DMS114 treated with DMSO at 0.1 percent for 48 hours (cell line): ENCODE measurements around the gene PHTF2.
"Not testable (repeated sequence)": the region's sequence is repeated elsewhere in the genome, so short reads cannot be mapped to it uniquely, and the experiment has no call there.

Experiments used
- DNase-seq: peaks from one replicate; lab custom pipeline; 2025; ENCODE audit not compliant: unreplicated experiment; lab: John Stamatoyannopoulos, UW

The PHTF2 gene

DNA sequence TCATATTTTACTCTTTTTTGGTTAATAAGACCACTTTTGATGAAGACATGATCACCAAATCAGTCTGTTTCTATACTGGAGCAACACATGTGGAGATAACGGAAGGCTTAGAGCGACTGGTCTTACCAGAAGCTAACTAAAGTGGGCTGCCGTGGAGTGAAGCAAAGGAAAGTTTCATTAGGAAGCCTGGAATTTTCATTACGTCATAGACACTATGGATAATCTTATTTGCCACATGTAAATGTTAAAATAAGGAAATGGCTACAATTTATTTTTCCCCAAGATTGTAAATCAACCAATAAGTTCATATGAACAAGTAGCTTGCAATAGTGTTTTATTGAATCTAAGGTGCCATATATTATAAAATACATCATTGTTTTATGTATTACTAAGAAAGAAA, 185.4 kb downstream of the PHTF2 start:
- DNase-seq, result no peak

DNA sequence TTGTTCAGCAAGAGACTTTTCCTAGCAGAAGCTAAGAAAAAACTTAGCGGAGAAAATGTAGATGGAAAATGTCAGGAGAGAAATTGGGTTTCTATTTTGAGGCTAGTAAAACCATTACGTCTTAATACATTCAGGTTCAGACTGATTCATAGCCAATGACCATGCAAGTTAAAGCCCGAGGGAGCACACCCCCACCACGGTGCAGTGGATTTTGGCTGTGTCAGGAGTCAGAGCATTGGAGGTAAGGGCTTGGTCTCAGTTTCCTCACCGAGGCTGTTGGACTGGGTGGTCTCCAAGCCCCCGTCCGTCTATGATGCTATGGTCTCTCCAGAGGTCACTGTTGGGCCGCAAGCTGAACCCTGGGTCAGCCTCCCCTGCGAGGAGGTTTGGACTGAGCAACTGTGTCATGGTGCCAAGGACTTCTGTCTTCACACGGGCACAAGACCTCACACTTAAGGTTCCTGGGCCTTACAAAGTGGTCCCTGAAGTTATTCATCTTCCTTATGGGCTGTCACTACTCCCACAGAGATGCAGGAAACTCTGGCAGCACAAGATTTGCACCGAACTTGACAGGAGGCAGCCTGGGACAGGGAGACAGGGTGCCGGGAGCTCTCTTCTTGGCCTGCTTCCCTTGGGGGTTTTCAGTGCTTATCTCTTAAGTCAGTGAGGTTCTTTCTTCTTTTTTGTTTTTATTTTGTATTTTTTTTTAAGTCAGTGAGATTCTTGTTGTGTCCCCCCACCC, 186.8 kb downstream of the PHTF2 start:
- DNase-seq, result no peak

DNA sequence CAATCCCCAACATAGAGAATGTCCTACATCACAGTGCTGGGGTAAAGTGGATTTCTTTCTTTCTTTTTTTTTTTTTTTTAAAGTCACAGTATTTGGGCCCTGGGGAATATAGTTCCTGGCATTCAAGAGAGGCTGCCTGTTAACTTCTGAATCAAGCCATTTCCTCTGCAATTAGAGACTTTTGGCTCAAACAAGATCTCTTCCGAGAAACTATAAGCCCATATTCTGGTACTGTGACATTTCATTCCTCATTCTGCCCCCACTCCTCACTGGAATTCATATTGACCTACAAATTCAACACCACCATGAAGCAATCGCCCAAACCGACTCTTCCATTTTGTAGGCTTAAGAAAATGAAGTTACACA, 187.4 kb downstream of the PHTF2 start:
- DNase-seq, result no peak

DNA sequence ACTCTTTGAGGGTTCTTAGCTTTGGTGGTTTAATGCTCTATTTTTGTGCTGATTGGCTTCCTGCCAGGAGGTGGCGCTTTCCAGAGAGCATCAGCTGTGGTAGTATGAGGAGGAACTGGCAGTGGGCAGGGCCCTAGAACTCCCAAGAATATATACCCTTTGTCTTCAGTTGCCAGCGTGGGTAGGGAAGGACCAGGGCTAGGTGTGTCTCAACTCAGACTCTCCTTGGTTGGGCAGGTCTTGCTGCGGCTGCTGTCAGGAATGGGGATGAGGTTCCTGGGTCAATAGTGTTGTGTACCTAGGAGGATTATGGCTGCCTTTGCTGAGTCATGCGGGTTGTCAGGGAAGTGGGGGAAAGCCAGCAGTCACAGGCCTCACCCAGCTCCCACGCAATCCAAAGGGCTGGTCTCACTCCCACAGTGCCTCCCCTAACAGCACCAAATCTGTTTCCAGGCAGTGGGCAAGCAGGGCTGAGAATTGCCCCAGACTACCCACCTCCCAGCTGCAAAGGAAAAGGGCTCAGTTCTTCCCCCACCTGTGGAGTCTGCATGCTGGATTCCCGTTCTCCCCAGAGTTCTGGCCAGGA, 191.5 kb downstream of the PHTF2 start:
- DNase-seq, result no peak

DNA sequence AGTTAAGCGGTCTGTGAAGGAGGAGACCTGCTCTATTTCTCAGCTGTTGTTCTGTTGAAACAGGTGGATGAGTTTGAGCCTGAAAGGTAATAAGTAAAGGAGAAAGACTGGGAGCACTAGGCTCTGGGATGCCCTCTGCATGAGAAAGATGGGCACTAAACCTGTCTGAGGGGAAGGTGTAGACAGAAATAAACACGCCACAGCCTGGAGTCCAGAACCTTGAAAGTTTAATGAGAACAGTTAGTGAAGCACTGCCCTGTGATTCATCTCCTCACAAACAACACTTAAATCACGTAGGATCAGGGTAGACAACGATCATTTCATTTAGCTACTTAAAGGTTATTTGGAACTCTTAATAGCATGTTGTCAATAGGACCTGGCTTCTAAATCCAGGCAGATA, 193.1 kb downstream of the PHTF2 start:
- no peak for DNase-seq

DNA sequence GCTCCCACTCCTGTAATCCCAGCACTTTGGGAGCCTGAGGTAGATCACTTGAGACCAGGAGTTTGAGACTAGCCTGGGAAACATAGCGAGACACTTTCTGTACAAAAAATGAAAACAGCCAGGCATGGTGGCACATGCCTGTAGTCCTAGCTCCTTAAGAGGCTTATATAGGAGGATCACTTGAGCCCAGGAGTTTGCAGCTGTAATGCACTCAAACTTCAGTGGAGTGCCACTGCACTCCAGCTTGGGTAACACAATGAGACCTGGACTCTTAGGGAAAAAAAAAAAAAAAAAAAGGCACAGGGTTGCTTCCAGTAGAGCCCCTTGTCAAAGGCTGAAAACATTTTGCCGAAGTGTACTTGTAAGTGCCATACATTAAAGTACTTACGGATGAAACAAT, 195.3 kb downstream of the PHTF2 start:
- no peak for DNase-seq

DNA sequence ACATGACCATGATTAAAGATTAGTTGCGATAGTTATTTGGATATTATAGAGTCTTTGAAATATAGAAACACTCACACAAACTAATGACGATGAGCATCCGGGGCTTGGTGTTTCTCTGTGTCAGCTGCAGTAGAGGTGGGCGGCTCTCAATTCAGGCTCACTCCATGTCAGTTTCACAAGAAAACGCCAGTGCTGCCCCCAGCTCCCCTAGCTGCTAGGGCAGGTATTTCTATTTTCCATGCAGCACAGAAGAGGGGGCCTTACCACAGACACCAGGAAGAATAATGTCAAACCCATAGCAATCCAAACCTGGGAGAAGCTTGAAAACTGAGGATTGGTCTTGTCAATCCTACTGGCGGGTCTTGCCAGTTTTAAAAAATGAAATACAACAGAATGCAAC, 197.1 kb downstream of the PHTF2 start:
- DNase-seq, result no peak

DNA sequence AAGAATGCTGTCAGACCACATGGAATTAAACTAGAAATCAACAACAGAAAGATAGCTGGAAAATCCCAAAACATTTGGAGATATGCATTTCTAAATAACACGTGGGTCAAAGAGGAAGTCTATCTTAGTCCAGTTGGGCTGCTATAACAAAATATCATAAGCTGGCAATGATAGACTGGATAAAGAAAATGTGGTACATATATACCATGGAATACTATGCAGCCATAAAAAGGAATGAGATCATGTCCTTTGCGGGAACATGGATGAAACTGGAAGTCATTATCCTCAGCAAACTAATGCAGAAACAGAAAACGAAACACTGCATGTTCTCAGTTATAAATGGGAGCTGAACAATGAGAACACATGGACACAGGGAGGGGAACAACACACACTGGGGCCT, 200.6 kb downstream of the PHTF2 start:
- DNase-seq, result not testable (repeated sequence)

DNA sequence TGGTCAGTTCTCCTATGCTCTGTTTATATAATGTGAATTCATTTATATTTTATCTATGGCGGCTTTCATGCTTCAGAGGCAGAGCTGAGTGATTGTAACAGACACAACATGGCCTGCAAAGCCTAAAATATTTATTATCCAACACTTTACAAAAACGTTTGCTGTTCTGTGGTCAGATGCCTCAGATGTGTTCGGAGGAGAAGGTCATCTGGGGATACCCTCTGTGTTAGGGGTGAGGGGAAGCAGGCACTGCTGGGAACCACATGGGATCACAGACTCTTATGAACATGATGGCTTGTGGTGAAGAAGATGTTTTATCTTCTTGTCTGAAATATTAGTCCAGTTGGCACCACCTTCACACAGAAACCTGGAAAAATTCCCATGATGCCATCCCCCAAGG, 203.4 kb downstream of the PHTF2 start:
- no peak for DNase-seq

DNA sequence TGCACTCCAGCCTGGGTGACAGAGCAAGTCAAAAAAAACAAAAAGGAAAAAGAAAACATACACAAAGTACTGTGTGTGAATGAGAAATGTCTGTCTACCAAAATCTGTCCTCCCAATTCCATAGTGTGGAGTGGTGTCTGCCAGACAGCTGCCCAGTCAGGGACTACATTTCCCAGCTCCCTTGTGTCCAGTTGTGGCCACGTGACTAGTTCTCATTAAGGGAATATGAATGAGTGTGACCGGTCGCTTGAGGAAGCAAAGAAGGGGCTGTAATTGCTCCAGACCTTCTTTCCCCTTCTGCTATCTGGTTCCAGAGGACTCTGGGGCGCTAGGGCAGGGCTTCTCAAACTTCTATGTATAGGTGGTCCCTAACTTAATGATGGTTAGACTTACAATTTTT, 204.1 kb downstream of the PHTF2 start:
- DNase-seq, result no peak

DNA sequence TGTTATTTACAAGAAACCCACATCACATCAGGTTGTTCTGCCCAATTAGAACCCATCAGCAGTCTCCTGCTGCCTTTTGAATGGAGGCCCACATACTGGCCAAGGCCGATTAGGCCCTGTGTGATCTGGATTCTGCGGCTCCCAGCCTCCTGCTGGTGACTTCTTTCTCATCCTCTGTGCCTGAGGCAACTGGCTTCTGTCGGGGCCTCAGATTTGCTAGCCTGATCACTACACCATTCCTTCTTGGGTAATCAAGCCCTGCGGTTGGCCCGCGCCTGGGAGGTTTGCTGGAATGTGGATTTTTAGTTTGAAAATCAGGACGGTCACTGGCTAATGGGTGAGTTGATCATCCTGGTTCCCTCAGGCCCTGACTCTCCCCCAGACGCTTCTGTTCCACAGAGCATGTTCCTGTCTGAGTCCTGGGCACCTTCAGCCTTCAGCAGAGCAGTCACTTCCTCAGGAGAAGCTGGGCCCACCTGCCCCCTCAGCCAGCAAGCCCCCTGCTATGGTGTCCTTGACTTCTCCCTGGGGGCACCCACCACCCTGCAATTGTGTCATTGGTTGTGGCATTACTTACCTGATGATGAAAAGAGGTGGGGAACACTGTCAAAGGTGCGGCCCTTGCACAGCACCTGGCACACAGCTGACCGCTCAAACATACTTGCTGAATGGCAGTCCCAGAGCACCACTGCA, 207.6 kb downstream of the PHTF2 start:
- no peak for DNase-seq
